ENCODE data around the gene SRC. TPM values are rescaled to one million over a fixed set of nuclear protein-coding genes. Genes with fewer than 3 reads are reported as not detected.

Gene SRC
- total and polyA plus RNA-seq, 4 donors, result 15.6 to 59.6 (median 37.8) TPM

GRCh38 chr20:37385659-37386504 lies 39.9 kb downstream of the SRC start:
- WGBS (ENCODE audit: insufficient coverage), result 96% methylated on average over 19 of the region's 25 CpGs
- no peaks in the 10 kb centered on the region for H3K27me3 ChIP-seq (ENCODE audit: control insufficient read depth, insufficient read depth, low read length)
- peaks cover 75% of the 10 kb centered on the region for H3K36me3 ChIP-seq (ENCODE audit: control insufficient read depth, insufficient read depth, low read length)
- peaks cover 15% of the 10 kb centered on the region for H3K4me1 ChIP-seq (ENCODE audit: control insufficient read depth, insufficient read depth, low read length)
- no peak overlapping the region for H3K27ac ChIP-seq (ENCODE audit: low read depth, low read length)
- H3K9me3 ChIP-seq (ENCODE audit: control insufficient read depth, insufficient read depth, low read length), result no peaks in the 10 kb centered on the region
- no peak for DNase-seq (ENCODE audit: low read depth in 4 of 6, low spot score in 6 of 6)
- no peak overlapping the region for H3K4me3 ChIP-seq (ENCODE audit: low read depth, low read length)

- H3K4me3 ChIP-seq (ENCODE audit: low read depth, low read length), result no peak overlapping the region
- no peaks in the 10 kb centered on the region for H3K9me3 ChIP-seq (ENCODE audit: control insufficient read depth, insufficient read depth, low read length)
- no peak overlapping the region for H3K27ac ChIP-seq (ENCODE audit: low read depth, low read length)
- peaks cover 76% of the 10 kb centered on the region for H3K36me3 ChIP-seq (ENCODE audit: control insufficient read depth, insufficient read depth, low read length)
- no peak for DNase-seq (ENCODE audit: low read depth in 4 of 6, low spot score in 6 of 6)
- no peaks in the 10 kb centered on the region for H3K27me3 ChIP-seq (ENCODE audit: control insufficient read depth, insufficient read depth, low read length)
- H3K4me1 ChIP-seq (ENCODE audit: control insufficient read depth, insufficient read depth, low read length), result peaks cover 17% of the 10 kb centered on the region
- WGBS (ENCODE audit: insufficient coverage), result 92% methylated on average over 16 of the region's 20 CpGs
These were observed 40.7 kb downstream of the SRC start for GRCh38 chr20:37386505-37387251.

GRCh38 chr20:37387519-37388269 lies 41.8 kb downstream of the SRC start:
- WGBS (ENCODE audit: insufficient coverage), result 97% methylated on average over 6 of the region's 13 CpGs
- no peaks in the 10 kb centered on the region for H3K27me3 ChIP-seq (ENCODE audit: control insufficient read depth, insufficient read depth, low read length)
- H3K9me3 ChIP-seq (ENCODE audit: control insufficient read depth, insufficient read depth, low read length), result no peaks in the 10 kb centered on the region
- no peak overlapping the region for H3K4me3 ChIP-seq (ENCODE audit: low read depth, low read length)
- H3K27ac ChIP-seq (ENCODE audit: low read depth, low read length), result no peak overlapping the region
- no peak for DNase-seq (ENCODE audit: low read depth in 4 of 6, low spot score in 6 of 6)
- peaks cover 80% of the 10 kb centered on the region for H3K36me3 ChIP-seq (ENCODE audit: control insufficient read depth, insufficient read depth, low read length)
- peaks cover 17% of the 10 kb centered on the region for H3K4me1 ChIP-seq (ENCODE audit: control insufficient read depth, insufficient read depth, low read length)

GRCh38 chr20:37388831-37389230 lies 42.9 kb downstream of the SRC start:
- WGBS (ENCODE audit: insufficient coverage), result 91% methylated on average over 6 of the region's 9 CpGs
- Histone ChIP-seq H3K9me3 (ENCODE audit: control insufficient read depth, insufficient read depth, low read length) (no peaks in the 10 kb centered on the region), H3K36me3 (ENCODE audit: control insufficient read depth, insufficient read depth, low read length) (peaks cover 86% of the 10 kb centered on the region), H3K27ac (ENCODE audit: low read depth, low read length) (no peak overlapping the region), H3K27me3 (ENCODE audit: control insufficient read depth, insufficient read depth, low read length) (no peaks in the 10 kb centered on the region), H3K4me3 (ENCODE audit: low read depth, low read length) (no peak overlapping the region), H3K4me1 (ENCODE audit: control insufficient read depth, insufficient read depth, low read length) (peaks cover 24% of the 10 kb centered on the region)
- DNase-seq (ENCODE audit: low read depth in 4 of 6, low spot score in 6 of 6), result no peak

- Histone ChIP-seq H3K27ac (ENCODE audit: low read depth, low read length) (no peak overlapping the region), H3K9me3 (ENCODE audit: control insufficient read depth, insufficient read depth, low read length) (no peaks in the 10 kb centered on the region), H3K4me1 (ENCODE audit: control insufficient read depth, insufficient read depth, low read length) (peaks cover 27% of the 10 kb centered on the region), H3K27me3 (ENCODE audit: control insufficient read depth, insufficient read depth, low read length) (no peaks in the 10 kb centered on the region), H3K4me3 (ENCODE audit: low read depth, low read length) (no peak overlapping the region), H3K36me3 (ENCODE audit: control insufficient read depth, insufficient read depth, low read length) (peaks cover 89% of the 10 kb centered on the region)
- no peak for DNase-seq (ENCODE audit: low read depth in 4 of 6, low spot score in 6 of 6)
- 89% methylated on average over 12 of the region's 12 CpGs for WGBS (ENCODE audit: insufficient coverage)
These were observed 43.4 kb downstream of the SRC start for GRCh38 chr20:37389241-37389747.

- Histone ChIP-seq H3K27ac (ENCODE audit: low read depth, low read length) (no peak overlapping the region), H3K36me3 (ENCODE audit: control insufficient read depth, insufficient read depth, low read length) (peaks cover 92% of the 10 kb centered on the region), H3K27me3 (ENCODE audit: control insufficient read depth, insufficient read depth, low read length) (no peaks in the 10 kb centered on the region), H3K4me3 (ENCODE audit: low read depth, low read length) (no peak overlapping the region), H3K4me1 (ENCODE audit: control insufficient read depth, insufficient read depth, low read length) (peaks cover 31% of the 10 kb centered on the region), H3K9me3 (ENCODE audit: control insufficient read depth, insufficient read depth, low read length) (no peaks in the 10 kb centered on the region)
- DNase-seq (ENCODE audit: low read depth in 4 of 6, low spot score in 6 of 6), result no peak
- 100% methylated on average over 4 of the region's 6 CpGs for WGBS (ENCODE audit: insufficient coverage)
These were observed 43.9 kb downstream of the SRC start for GRCh38 chr20:37389844-37390275.

GRCh38 chr20:37390503-37390890 lies 44.6 kb downstream of the SRC start:
- Histone ChIP-seq H3K27ac (ENCODE audit: low read depth, low read length) (no peak overlapping the region), H3K36me3 (ENCODE audit: control insufficient read depth, insufficient read depth, low read length) (peaks cover 93% of the 10 kb centered on the region), H3K4me3 (ENCODE audit: low read depth, low read length) (no peak overlapping the region), H3K27me3 (ENCODE audit: control insufficient read depth, insufficient read depth, low read length) (no peaks in the 10 kb centered on the region), H3K4me1 (ENCODE audit: control insufficient read depth, insufficient read depth, low read length) (peaks cover 33% of the 10 kb centered on the region), H3K9me3 (ENCODE audit: control insufficient read depth, insufficient read depth, low read length) (no peaks in the 10 kb centered on the region)
- 99% methylated on average over 8 of the region's 9 CpGs for WGBS (ENCODE audit: insufficient coverage)
- no peak for DNase-seq (ENCODE audit: low read depth in 4 of 6, low spot score in 6 of 6)

- DNase-seq (ENCODE audit: low read depth in 4 of 6, low spot score in 6 of 6), result no peak
- 74% methylated on average over 12 of the region's 12 CpGs for WGBS (ENCODE audit: insufficient coverage)
- Histone ChIP-seq H3K36me3 (ENCODE audit: control insufficient read depth, insufficient read depth, low read length) (peaks cover 91% of the 10 kb centered on the region), H3K27ac (ENCODE audit: low read depth, low read length) (no peak overlapping the region), H3K27me3 (ENCODE audit: control insufficient read depth, insufficient read depth, low read length) (no peaks in the 10 kb centered on the region), H3K4me1 (ENCODE audit: control insufficient read depth, insufficient read depth, low read length) (peaks cover 38% of the 10 kb centered on the region), H3K4me3 (ENCODE audit: low read depth, low read length) (no peak overlapping the region), H3K9me3 (ENCODE audit: control insufficient read depth, insufficient read depth, low read length) (no peaks in the 10 kb centered on the region)
These were observed 45.1 kb downstream of the SRC start for GRCh38 chr20:37390891-37391525.

All from spinal cord (tissue), 10 donors.